Activated CD8-positive, alpha-beta T cell treated with anti-CD3 and anti-CD28 coated beads, Interleukin-2, amount 10 ng/mL, durations not matched to agents 7 days and 5 days (primary cell): Measurements from ENCODE around the gene CASKIN2. TPM values are rescaled to one million over a fixed set of nuclear protein-coding genes. Genes with fewer than 3 reads are reported as not detected.

ENCODE experiments used
- ATAC-seq: fragments of 150-1000 bp; cut with Tn5 transposase; one replicate; pipeline ENCODE4 v1.10.0; 2021; ENCODE audit warnings: moderate library complexity
- CTCF ChIA-PET: fragments of 350-600 bp; sonication (Branson Sonifier 250); formaldehyde crosslinking; loops from one replicate; lab custom pipeline; 2021; ENCODE audit warnings: antibody characterized with exemption; lab: Charles Lee
- POLR2A ChIA-PET: fragments of 350-600 bp; sonication (Branson Sonifier 250); formaldehyde crosslinking; loops from one replicate; lab custom pipeline; 2021; ENCODE audit warnings: antibody characterized with exemption; lab: Charles Lee
- DNase-seq: peaks from one replicate; pipeline ENCODE4 v3.0.0-alpha.2; 2020
- H3K27ac Mint-ChIP-seq: one replicate; pipeline ENCODE4 v1.8.0; 2021; ENCODE audit warnings: mild to moderate bottlenecking, mixed read lengths
- H3K27me3 Mint-ChIP-seq: one replicate; pipeline ENCODE4 v1.8.0; 2021; ENCODE audit warnings: low read depth, mixed read lengths
- H3K36me3 Mint-ChIP-seq: one replicate; pipeline ENCODE4 v1.8.0; 2021; ENCODE audit warnings: low read depth, mixed read lengths
- H3K4me1 Mint-ChIP-seq: one replicate; pipeline ENCODE4 v1.8.0; 2021; ENCODE audit warnings: low read depth, mixed read lengths
- H3K4me3 Mint-ChIP-seq: one replicate; pipeline ENCODE4 v1.8.0; 2021; ENCODE audit warnings: mild to moderate bottlenecking, mixed read lengths
- H3K9me3 Mint-ChIP-seq: one replicate; pipeline ENCODE4 v1.8.0; 2022; ENCODE audit warnings: mixed read lengths; ENCODE audit not compliant: insufficient read depth
- total RNA-seq, 2 experiments: library from RNA; stranded (reverse); gene quantifications; one replicate each; pipeline ENCODE4 v1.2.3, GENCODE V29; 2021

Gene CASKIN2
- total RNA-seq, 2 experiments from 2014 or later, result 0.68 to 0.97 TPM

DNA sequence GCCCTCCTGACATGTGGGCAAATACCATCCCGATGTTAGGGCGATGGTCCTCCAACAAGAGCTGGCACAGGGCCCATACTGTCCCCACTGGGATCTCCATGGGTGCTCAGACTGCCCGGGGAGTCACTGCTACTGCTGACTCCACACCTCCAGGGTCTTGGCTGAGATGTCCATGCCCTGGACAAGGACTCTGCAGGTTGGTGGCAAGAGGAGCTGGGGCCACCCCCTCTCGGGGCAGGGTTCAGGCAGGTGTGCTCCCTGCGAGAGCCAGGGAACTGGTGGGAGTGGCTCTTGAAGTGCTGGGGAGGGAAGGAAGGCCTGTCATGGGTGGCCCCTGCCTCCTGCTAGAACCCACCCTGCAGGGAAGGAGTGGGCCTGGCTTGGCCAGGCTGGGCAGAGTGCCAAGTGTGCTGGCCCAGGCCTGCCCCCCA is 6.4 kb downstream of the CASKIN2 start:
- CTCF ChIA-PET, result no interaction called here
- no peak for ATAC-seq

DNA sequence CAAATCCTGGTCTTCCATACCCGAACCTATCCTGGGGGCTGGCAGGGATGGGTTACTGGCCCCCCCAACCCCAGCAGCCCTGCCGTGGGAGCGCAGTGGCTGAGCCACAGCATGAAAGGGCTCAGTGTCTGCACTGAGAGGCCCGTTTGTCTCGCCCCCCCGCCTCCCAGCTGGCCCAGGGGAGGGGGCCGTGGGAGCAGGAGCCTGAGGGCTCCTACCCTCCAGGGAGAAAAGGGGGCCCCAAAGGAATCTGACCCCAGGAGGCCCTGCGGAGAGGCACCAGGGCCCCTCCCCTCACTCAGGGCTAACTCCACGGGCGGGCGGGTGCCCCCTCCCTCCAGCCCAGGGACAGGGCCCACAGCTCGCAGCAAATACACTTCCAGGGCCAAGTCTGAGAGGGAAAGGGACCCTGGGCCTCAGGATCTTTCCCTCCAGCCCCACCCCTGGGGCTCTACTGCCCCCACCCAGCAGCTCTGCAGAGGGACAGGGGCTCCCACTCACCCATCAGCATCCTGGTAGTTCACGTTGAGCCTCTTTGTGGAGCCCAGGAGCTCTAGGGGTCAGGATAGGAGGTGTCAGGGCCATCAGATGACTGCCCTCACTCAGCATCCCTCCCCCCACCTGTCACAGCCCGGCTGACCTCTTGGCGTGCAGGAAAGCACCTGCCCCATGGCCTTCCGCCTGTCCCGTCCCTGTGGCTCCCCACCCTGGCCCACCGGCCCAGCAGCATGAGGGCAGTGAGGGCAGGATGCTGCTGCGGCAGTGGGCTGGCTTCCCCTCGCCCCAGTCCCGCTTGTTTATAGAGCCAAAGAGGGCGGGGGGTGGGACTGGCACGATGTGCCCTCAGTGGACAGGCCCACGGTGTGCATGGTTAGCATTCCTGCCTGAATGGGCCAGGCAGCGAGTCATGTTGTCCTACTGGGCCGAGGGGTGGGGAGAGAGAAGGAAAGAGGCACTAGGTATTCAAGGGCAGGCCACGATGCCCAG is 7.3 kb downstream of the CASKIN2 start:
- Mint-ChIP-seq H3K4me3 (no peak overlapping the region), H3K27ac (no peak overlapping the region), H3K27me3 (no peaks in the 10 kb centered on the region), H3K36me3 (no peaks in the 10 kb centered on the region), H3K4me1 (no peaks in the 10 kb centered on the region), H3K9me3 (no peaks in the 10 kb centered on the region)
- ATAC-seq (no peak), DNase-seq (no peak)
- POLR2A ChIA-PET, result no interaction called here
- CTCF ChIA-PET, result no interaction called here

More for the DNA sequence above, 6.4 kb downstream of the CASKIN2 start:
- Mint-ChIP-seq H3K27me3 (peaks cover under 1% of the 10 kb centered on the region), H3K36me3 (no peaks in the 10 kb centered on the region), H3K4me3 (no peak overlapping the region), H3K4me1 (no peaks in the 10 kb centered on the region), H3K27ac (no peak overlapping the region), H3K9me3 (no peaks in the 10 kb centered on the region)
- POLR2A ChIA-PET, result interaction anchor here (0.5 to 0.8 kb wide), 2 partner anchors 19 to 103 kb away, joined by 3 read pairs; partner anchors contain the start of gene GRB2
- no peak for DNase-seq

DNA sequence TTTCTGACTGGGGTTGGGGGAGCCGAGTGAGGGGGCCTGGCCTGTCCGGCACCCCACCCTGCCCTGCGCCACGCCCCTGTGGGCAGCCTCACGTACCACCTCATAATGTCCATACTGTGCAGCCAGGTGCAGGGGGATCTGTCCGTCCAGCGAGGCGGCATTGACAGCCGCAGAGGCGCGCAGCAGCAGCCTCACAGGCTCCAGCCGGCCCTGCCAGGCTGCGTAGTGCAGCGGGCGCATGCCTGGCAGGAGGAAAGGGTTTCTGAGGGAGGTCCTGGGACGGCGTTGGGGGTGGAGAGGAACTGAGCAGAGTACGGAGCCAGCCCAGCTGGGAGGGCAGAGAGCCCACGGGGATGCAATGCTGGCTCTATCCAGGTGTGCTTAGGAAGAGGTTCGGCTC is 8.4 kb downstream of the CASKIN2 start:
- H3K4me1 Mint-ChIP-seq, result no peaks in the 10 kb centered on the region
- no peaks in the 10 kb centered on the region for H3K36me3 Mint-ChIP-seq
- CTCF ChIA-PET, result no interaction called here
- no peaks in the 10 kb centered on the region for H3K27me3 Mint-ChIP-seq
- no peak overlapping the region for H3K4me3 Mint-ChIP-seq
- ATAC-seq (no peak), DNase-seq (no peak)
- H3K27ac Mint-ChIP-seq, result no peak overlapping the region
- POLR2A ChIA-PET, result no interaction called here
- no peaks in the 10 kb centered on the region for H3K9me3 Mint-ChIP-seq

DNA sequence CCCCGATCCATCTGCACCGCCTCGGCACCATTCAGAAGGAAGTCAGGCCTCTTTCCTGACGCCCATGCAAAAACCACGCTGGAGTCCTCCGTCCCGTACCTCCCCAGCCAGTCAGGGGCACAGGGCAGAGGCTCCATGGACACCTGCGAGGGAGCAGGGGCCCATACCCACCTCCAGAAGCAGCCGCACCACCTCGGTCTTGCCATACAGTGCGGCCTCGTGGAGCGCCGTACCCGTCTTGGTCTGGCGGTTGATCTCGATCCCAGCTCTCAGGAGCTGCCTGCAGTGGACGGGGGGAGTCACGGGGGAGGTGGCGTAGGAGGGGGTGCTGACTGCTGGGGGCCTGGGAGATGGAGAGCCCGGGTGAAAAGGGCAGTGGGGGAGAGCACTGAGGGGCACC is 9.2 kb downstream of the CASKIN2 start:
- no peaks in the 10 kb centered on the region for H3K9me3 Mint-ChIP-seq
- H3K27ac Mint-ChIP-seq, result no peak overlapping the region
- H3K36me3 Mint-ChIP-seq, result no peaks in the 10 kb centered on the region
- no peak overlapping the region for H3K4me3 Mint-ChIP-seq
- CTCF ChIA-PET, result interaction anchor here (1.5 kb wide), 1 partner anchor 8 kb away, joined by 3 read pairs; no protein-coding TSS in a partner anchor
- H3K4me1 Mint-ChIP-seq, result no peaks in the 10 kb centered on the region
- POLR2A ChIA-PET, result interaction anchor here (0.6 kb wide), 2 partner anchors 131 to 259 kb away, joined by 3 to 4 read pairs; no protein-coding TSS in a partner anchor
- ATAC-seq, result no peak
- no peaks in the 10 kb centered on the region for H3K27me3 Mint-ChIP-seq
- no peak for DNase-seq

DNA sequence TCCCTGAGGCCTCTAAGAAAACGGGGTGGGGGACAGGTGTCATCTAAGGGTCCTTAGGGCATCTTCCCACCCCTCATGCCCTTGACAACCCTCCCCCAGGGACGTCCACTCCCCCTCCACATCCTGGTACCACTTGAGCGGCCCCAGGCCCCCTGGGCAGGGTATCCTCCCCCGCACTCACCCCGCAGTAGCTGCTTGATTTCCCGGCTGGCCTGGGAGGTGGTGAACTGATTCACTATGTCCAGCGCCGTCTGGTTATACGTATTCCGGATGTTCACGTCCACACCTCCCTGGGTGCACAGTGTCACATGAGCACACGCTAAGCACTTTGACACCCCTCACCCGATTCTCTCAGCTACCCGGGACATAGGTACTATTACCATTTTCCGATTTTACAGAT is 9.7 kb downstream of the CASKIN2 start:
- no peaks in the 10 kb centered on the region for H3K9me3 Mint-ChIP-seq
- no peaks in the 10 kb centered on the region for H3K4me1 Mint-ChIP-seq
- H3K4me3 Mint-ChIP-seq, result no peak overlapping the region
- no peak for ATAC-seq
- H3K27me3 Mint-ChIP-seq, result no peaks in the 10 kb centered on the region
- ChIA-PET CTCF (interaction anchor here (0.9 to 1.5 kb wide), 3 partner anchors 9 to 244 kb away, joined by 3 read pairs; no protein-coding TSS in a partner anchor), POLR2A (interaction anchor here (0.6 kb wide), 2 partner anchors 131 to 259 kb away, joined by 3 to 4 read pairs; no protein-coding TSS in a partner anchor)
- H3K36me3 Mint-ChIP-seq, result no peaks in the 10 kb centered on the region
- DNase-seq, result no peak
- no peak overlapping the region for H3K27ac Mint-ChIP-seq

DNA sequence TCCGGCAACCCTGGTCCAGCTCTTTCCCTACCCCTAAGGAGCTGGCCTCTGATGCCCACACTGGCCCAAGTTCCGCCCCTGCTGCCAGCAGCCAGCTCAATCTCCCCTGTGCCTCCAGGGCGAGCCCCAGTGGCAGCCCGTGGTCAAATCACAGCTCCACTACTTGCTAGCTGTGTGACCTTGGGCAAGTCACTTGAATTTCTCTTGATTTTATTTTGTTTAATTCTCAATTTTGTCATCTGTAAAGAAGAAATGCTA is 10.3 kb downstream of the CASKIN2 start:
- ChIA-PET CTCF (interaction anchor here (0.7 to 1.5 kb wide), 5 partner anchors 9 to 245 kb away, joined by 3 read pairs; partner anchors contain the start of gene TSEN54), POLR2A (no interaction called here)
- ATAC-seq (no peak), DNase-seq (no peak)
- Mint-ChIP-seq H3K27me3 (no peaks in the 10 kb centered on the region), H3K4me3 (no peak overlapping the region), H3K36me3 (no peaks in the 10 kb centered on the region), H3K27ac (no peak overlapping the region), H3K4me1 (no peaks in the 10 kb centered on the region), H3K9me3 (no peaks in the 10 kb centered on the region)

DNA sequence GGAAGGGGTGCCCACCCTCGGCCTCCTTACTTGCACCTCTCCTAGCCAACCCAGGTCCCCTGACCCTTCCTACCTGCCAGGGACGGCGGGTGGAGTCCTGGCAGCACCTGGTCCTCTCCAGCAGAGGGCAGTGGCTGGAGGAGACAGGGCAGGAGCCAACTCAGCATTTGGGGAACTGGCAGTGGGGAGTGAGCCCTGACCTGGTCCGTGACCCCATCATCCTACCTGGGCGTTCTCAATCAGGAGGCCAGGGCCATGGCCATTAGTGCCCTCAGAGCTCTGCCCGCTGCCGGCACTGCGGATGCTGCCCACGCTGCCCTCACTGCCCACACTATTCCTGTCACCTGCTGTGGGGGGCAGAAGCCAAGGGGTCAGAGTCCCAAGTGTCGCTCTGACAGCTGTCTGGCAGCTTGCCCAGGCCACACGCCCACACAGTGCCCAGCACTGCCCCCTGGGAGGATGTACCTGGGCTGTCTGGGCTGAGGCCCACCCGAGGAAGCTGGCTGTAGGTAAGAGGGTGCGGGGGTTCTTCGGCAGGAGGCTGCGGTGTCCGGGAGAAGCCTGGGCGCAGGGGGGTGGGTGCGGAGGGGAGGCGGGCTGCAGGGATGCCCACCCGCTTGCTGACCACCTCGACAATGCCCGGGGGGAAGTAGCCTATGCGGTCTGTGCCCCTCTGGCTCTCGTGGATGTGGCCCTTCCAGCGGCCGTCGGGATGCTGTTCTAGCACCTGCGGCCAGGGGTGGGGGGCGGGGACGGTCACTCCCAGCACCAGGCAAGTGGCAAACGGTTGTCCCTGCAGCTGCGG is 10.8 kb downstream of the CASKIN2 start:
- DNase-seq (peak; percentile 54), ATAC-seq (peak; percentile 58)
- no peak overlapping the region for H3K27ac Mint-ChIP-seq
- CTCF ChIA-PET, result interaction anchor here (0.7 to 1.5 kb wide), 6 partner anchors 10 to 245 kb away, joined by 3 read pairs; partner anchors contain the start of genes TMEM94 and TSEN54
- H3K9me3 Mint-ChIP-seq, result no peaks in the 10 kb centered on the region
- no peaks in the 10 kb centered on the region for H3K27me3 Mint-ChIP-seq
- no peaks in the 10 kb centered on the region for H3K4me1 Mint-ChIP-seq
- H3K36me3 Mint-ChIP-seq, result no peaks in the 10 kb centered on the region
- no peak overlapping the region for H3K4me3 Mint-ChIP-seq
- POLR2A ChIA-PET, result no interaction called here

DNA sequence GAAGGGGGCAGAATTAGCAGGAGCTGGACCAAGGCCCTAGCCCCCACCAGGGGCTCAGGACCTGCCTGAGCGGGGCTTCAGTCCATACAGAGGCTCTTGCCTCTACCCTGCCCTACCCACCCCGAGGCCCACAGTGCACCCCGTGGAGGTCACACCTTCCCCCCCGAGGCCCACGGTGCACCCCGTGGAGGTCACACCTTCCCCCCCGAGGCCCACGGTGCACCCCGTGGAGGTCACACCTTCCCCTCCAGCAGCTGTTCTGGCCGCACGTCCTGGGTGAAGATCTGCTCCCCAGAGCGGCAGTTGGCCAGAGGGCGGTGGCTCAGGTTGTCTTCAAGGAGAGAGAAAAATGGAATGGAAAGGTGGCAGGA is 11.4 kb downstream of the CASKIN2 start:
- Mint-ChIP-seq H3K36me3 (peaks cover 4% of the 10 kb centered on the region), H3K27me3 (no peaks in the 10 kb centered on the region), H3K4me1 (no peaks in the 10 kb centered on the region), H3K4me3 (no peak overlapping the region), H3K27ac (no peak overlapping the region), H3K9me3 (no peaks in the 10 kb centered on the region)
- ChIA-PET CTCF (interaction anchor here (1.0 kb wide), 1 partner anchor 48 kb away, joined by 3 read pairs; the partner anchor contains the start of gene TMEM94), POLR2A (interaction anchor here (0.6 kb wide), 1 partner anchor 243 kb away, joined by 3 read pairs; no protein-coding TSS in a partner anchor)
- DNase-seq (no peak), ATAC-seq (no peak)

DNA sequence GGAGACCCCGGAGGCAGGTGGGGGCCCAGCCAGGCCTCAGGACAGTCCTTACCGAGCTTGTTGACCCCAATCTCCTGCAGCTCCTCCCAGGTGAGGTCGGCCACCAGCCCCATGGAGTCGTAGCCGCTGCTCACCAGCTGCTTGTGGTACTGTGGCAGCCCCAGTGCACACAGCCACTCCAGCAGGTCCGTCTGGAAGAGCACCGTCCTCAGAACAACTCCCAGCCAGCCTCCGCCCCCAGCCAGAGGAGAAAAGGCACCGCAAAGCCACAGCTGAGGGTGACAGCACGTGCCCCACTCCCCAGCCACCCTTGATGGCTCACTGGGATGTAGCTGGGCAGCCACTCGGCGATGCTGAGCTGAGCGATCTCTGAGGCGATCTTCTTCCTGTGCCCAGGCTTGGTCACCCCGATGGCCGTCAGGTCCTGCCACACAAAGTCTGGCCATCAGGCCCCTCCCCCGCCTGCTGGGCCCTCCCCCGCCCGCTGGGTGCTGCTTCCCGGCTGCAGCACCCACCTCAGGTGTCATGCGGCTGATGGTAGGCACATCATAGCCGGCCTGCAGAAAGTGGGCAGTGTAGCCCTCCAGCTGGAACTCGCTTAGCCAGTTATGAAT is 11.9 kb downstream of the CASKIN2 start:
- DNase-seq (no peak), ATAC-seq (no peak)
- CTCF ChIA-PET, result interaction anchor here (0.7 kb wide), 1 partner anchor 51 kb away, joined by 3 read pairs; no protein-coding TSS in a partner anchor
- Mint-ChIP-seq H3K27ac (no peak overlapping the region), H3K4me1 (no peaks in the 10 kb centered on the region), H3K27me3 (no peaks in the 10 kb centered on the region), H3K9me3 (no peaks in the 10 kb centered on the region), H3K4me3 (no peak overlapping the region), H3K36me3 (peaks cover 4% of the 10 kb centered on the region)
- POLR2A ChIA-PET, result interaction anchor here (0.6 kb wide), 1 partner anchor 243 kb away, joined by 3 read pairs; no protein-coding TSS in a partner anchor

DNA sequence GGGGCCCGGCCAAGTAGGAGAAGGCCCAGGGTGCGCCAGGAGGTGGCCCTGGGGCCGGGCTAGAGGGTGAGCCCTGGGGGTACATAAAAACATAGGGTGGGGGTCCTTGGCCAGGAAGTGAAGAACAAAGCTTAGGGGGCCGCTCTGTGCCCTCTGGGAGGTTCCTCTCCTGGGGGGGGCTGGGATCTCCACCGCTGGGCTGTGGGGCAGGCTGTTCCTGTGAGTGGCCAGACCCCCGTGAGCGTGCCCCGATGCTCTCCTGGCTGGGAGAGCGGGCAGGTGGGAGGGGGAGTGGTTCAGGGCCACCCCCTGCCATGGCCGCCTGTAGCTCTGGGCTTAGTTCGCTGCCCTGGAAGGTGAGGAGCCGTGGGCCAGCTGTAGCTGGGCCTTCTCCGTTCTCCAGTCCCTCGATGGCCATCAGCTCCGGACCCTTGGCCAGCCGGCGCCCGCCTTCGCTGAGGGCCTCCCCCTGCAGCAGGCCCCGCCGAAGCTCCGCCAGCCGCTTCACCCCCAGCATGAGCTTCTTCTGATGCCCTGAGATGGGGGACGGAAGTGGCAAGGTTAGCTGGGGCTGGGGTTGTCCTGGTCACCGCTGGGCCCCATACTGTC is 12.5 kb downstream of the CASKIN2 start:
- no peak for ATAC-seq
- Mint-ChIP-seq H3K27ac (no peak overlapping the region), H3K4me1 (peaks cover 4% of the 10 kb centered on the region), H3K9me3 (no peaks in the 10 kb centered on the region), H3K27me3 (no peaks in the 10 kb centered on the region), H3K36me3 (peaks cover 7% of the 10 kb centered on the region), H3K4me3 (no peak overlapping the region)
- no peak for DNase-seq
- POLR2A ChIA-PET, result no interaction called here
- CTCF ChIA-PET, result interaction anchor here (0.7 kb wide), 1 partner anchor 50 kb away, joined by 3 read pairs; no protein-coding TSS in a partner anchor
